NCI-H187 (cell line): Measurements from ENCODE around the gene GRAMD4.

ENCODE experiments used
- DNase-seq, 2 experiments: peaks; one replicate each; lab custom pipeline; 2025; lab: John Stamatoyannopoulos, UW

The GRAMD4 gene

GRCh38 chr22:46619830-46620501 is at the start of gene GRAMD4:
Gene GRAMD4 (plus strand): TSS chr22:46620386. CDS start chr22:46626800, 6,414 bp downstream.
- no peak for DNase-seq

GRCh38 chr22:46571642-46572250 is 48.4 kb upstream of the GRAMD4 start:
- no peak for DNase-seq

GRCh38 chr22:46572911-46573780 is 47.0 kb upstream of the GRAMD4 start:
- no peak for DNase-seq

- DNase-seq, result no peak
Measured at GRCh38 chr22:46573781-46574437, 46.3 kb upstream of the GRAMD4 start.

- DNase-seq, result no peak
Measured at GRCh38 chr22:46574438-46574992, 45.7 kb upstream of the GRAMD4 start.

- no peak for DNase-seq
Measured at GRCh38 chr22:46574993-46575910, 44.9 kb upstream of the GRAMD4 start.

GRCh38 chr22:46575911-46576555 is 44.2 kb upstream of the GRAMD4 start:
- DNase-seq, result no peak

GRCh38 chr22:46576556-46577367 is 43.4 kb upstream of the GRAMD4 start:
- DNase-seq, result no peak

- no peak for DNase-seq
Measured at GRCh38 chr22:46577368-46578249, 42.6 kb upstream of the GRAMD4 start.

- DNase-seq, result no peak
Measured at GRCh38 chr22:46578251-46578823, 41.8 kb upstream of the GRAMD4 start.

- DNase-seq, result no peak
Measured at GRCh38 chr22:46578824-46579561, 41.2 kb upstream of the GRAMD4 start.

- DNase-seq, result no peak
Measured at GRCh38 chr22:46579751-46580449, 40.3 kb upstream of the GRAMD4 start.

GRCh38 chr22:46580940-46581537 is 39.1 kb upstream of the GRAMD4 start:
- DNase-seq, result no peak

- DNase-seq, result no peak
Measured at GRCh38 chr22:46581538-46582244, 38.5 kb upstream of the GRAMD4 start.

GRCh38 chr22:46582281-46582933 is 37.8 kb upstream of the GRAMD4 start:
- DNase-seq, result no peak
